Left hindlimb (tissue), 1 donor: ENCODE data around the gene NTN1.

ENCODE experiments used
- DNase-seq: peaks from one replicate; pipeline ENCODE4 v3.0.0-alpha.2; 2018

The NTN1 gene

GRCh38 chr17:9006175-9006767 lies 15.0 kb upstream of the NTN1 start:
- no peak for DNase-seq

GRCh38 chr17:9007052-9007714 lies 14.1 kb upstream of the NTN1 start:
- no peak for DNase-seq

DNA sequence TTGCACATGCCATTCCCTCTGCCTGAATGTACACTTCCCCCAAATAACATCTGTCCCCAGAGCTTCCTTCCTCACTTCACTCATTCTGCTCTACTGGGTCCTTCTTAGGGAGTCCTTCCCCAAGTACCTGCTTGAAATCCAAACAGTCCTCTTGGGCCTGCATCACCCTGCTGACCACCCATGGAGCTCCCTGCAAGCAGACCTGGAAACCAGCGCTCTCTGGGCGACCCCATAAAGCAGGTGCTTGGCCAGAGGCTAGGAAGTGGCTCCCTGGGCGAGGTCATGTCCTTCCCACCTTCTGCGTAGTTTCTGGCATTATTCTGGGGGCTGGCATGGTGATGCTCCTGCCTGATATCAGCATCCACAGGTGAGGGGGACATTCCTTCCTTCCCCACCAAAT lies 12.2 kb upstream of the NTN1 start:
- no peak for DNase-seq

DNA sequence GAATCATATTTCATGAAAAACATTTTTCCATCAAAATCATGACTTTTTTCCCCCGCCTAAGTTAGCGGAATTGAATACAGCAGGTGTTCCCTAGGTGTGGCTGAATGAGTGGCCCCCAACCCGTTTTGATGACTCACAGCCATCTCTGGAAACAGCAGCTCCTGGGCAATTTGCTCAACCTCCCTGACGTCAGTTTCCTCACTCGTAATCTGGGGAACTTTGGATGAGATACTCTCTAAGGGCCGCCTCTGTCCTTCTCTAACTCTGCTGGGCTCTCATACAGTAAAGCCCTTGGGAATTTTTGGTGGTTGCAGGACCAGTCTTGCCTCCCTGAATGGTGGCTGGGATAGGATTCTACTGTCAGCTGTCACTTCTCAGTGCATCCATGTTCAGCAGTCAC lies 11.6 kb upstream of the NTN1 start:
- DNase-seq, result no peak

GRCh38 chr17:9011001-9011400 lies 10.3 kb upstream of the NTN1 start:
- no peak for DNase-seq

DNA sequence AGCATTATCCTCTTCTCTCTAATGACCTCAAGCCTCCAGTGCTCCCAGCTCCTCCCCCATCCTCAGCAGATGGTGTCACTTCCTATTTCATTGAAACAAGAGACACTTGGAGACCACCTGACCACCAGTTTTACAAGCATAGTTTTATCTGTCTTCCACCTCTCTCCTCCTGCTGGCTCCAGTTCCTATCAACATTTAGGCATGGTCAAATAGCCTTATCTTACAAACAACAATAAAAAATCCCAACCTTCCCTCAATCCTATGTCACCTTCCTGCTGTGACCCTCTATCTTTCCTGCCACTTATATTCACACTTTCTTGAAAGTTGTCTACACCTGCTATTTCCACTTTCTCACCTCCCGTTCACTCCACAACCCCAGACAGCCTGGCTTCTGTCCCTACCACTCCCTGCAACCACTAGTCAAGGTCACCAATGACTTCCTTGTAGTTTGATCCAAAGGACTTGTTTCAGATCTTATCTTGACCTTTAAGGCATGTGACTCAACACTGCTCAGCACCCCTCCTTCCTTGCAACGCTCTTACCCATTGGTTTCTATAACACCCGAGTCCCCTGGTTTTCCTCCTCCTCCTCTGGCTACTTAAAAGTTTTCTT lies 4.3 kb upstream of the NTN1 start:
- no peak for DNase-seq

- DNase-seq, result no peak
These were observed 2.6 kb upstream of the NTN1 start for GRCh38 chr17:9018726-9019125.

DNA sequence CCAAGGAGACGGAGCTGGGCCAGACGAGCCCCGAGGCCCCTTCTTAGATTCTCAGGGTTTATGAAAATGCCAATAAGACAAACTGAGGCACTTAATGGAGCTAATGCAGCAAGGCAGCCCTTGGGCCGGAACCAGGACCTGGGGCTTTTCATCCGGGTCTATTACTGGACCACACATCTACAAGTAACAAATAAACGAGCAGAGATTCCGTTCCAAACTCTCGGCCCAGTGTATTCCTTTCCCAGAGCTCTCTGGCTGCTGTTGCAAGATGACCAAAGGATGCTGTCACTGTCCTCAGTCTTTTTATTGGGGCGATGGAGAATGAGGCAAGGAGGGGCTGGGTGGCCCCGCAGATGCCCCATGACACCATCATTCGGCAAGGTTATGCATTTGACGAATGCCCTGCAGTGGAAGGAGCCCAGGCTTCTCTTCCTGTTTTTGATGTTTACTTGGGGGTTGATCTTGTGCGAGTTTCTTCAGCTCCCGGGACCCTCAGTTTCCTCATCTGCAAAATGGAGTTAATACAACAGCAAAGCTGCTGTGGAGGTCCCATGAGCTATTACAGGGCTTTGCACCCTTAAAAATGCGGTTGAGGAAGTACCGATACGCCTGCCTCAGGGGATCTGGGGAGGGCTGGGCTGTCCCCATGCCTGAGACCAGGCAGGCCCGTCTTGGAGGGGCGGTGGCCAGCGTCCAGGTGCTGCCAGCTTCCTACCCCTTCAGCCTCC lies 1.1 kb upstream of the NTN1 start:
- no peak for DNase-seq

DNA sequence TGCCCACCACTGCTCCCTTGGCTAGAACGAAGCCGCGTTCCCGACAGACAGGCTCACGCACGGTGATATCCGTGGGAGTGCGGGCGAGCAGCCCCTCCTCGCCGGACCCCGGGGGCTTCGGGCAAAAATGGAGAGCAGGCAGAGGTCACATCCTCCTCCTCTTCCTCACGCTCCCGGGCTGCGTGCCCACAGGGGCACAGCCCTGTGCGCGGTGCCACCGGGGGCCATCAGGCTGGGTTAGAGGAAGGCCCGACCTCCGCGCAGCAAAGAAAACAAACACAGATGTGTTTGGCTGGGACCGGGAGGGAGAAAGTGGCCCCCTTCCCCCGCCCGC lies 519 bp upstream of the NTN1 start:
- DNase-seq, result no peak

GRCh38 chr17:9021992-9022572 lies 772 bp downstream of the NTN1 start:
- peak; percentile 64 for DNase-seq

GRCh38 chr17:9022573-9023391 lies 1.5 kb downstream of the NTN1 start:
- peak; percentile 58 for DNase-seq

DNA sequence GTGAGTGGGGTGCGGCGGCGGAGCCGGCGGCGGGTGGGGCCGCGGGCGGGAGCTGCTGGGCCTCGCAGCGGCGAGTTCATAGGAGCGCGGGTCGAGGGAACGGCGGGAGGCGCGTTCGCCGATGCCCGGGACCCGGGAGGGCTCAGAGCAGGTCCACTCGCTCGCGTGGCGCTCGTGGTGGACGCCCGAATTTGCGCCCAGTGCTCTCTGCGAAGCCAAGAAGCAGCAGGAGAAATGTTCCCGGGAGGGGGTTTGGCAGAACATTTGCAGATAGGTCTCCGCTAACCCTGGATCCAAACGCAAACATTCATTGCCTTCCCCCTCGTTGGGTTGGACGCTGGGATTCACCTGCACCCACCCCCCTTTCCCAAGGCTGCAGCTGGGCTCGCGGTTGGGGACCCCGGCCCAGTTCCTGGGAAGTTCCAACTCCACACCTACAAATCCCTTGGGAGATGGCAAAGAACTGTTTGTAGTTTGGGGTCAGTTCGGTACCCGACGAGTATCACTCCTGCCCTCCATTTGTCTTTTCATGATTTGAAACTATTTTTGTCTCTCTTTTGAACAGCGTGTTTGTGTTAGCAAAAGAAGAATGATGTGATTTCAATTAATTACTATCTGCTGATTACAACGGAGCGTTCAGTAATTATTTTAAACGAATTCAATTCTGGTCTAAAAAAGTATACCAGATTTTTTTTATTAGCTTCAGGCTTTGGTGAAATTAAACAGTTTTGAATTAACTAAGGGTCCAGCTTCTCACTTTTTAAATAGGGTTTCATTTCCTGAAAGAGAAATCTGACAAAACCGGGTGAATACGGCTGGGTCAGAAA lies 2.3 kb downstream of the NTN1 start:
- no peak for DNase-seq

- DNase-seq, result no peak
These were observed 3.2 kb downstream of the NTN1 start for GRCh38 chr17:9024497-9024896.

DNA sequence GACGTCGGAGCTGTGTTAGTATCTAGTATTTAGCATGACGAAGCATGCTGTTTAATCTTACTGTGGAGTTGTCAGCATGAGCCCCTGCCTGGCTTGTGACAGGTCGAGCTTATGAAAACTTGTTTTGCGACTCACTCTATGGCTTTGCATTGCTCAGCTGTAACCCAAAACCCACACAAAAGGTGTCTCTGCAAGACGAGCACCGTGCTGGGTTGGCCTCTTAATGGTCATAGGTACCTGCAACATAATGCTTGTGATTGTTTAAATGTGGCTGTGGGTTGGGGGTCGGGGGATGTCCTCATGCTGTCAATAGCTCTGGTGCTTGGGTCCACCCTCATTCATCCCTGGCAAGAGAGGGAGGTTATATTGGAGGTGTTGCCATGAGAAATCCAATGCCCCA lies 5.4 kb downstream of the NTN1 start:
- DNase-seq, result no peak

- DNase-seq, result no peak
These were observed 7.1 kb downstream of the NTN1 start for GRCh38 chr17:9028202-9028987.

DNA sequence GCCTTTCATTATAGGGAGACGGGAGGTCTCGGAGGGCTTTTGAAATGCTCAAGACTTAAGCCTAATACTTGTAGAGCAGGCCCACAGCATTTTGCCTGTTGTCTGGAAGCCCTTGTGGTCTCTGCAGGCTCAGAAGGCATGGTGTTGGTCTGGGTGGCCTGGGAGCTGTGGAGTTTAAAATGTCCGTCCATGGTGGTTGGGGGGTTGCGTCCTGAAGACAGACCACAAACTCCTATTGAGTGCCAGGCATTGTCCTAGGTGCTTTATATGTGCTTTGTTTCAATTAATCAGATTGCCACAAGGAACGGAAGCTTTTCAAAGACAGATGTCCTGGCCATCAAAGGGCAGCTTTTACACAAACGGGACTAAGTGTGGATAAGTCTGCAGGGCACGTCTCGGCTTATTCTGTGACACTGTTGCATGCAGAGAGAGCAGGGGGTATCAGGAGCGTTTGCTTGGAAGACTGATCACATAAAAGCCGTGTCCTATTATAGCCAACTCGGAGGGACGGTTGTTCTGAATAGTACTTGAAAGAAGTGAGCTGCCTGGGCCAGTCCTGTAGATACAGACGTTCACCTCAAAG lies 7.8 kb downstream of the NTN1 start:
- DNase-seq, result no peak

DNA sequence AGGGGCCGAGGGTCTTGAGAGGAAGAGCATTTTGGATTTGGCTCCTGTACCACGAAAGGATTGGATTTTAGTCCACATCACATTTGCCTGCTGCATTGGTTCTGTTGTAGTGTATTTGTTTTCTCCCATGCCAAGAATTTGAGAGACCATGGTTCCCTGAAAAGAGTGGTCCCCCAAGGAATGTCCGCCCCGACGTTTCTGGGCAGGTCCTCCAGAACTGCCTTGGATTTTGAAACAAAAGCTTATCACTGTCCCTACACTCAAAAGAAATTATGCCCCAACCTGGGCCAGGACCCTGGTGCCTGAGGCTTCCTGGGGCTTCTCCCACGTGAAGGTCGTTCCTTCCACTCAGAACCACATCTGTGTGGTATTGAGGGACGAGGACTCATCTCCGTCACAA lies 10.8 kb downstream of the NTN1 start:
- DNase-seq, result no peak

DNA sequence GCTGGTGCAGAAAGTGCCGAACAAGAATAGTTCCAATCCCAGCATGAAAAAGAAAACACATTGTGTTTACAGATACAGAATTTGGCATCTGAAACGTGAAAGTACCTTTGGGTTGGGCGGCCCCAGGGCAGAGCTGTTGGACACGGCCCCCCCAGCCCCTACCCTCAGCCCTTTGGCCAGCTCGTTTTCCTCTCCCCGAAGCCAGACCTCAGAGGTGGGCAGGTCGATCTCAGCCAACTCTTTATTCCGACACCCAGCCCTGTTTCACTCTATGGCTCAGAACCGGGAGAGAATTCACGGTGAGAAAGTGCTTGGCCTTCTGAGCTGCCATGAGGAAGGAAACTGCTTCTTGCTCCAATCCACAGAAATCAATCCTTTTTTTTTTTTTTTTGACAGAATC lies 11.3 kb downstream of the NTN1 start:
- DNase-seq, result no peak

DNA sequence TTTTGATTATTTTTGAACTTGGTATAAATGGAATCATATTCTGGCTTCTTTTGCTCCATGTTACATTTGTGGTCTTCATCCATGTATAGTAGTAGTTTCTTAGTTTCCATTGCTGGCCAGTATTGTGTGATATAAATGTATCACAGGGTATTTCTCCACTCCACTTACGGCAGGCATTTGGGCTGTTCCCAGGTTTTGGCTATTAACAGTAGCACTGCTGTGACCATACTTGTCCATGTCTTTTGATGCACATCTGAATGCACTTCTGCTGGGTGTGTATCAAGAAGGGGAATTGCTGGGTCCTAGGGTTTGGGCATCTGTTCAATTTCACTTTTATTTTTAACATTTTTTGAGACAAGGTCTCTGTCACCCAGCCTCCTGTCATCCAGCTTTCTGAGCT lies 13.9 kb downstream of the NTN1 start:
- DNase-seq, result no peak

DNA sequence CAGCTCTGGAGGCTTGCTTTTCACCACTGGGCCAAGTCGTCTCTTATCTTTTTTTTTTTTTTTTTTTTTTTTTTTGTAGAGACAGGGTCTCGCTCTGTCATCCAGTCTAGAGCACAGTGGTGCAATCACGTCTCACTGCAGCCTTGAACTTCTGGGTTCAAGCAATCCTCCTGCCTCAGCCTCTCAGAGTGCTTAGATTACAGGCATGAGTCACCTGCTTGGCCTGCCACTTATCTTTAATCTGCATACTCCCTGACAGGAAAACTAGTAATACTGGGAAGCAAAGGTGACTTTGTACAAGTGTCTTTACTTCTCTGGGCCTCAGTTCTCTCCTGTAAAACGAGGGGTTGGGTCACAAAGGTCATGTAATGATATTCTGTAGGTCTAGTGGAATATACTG lies 15.0 kb downstream of the NTN1 start:
- no peak for DNase-seq

DNA sequence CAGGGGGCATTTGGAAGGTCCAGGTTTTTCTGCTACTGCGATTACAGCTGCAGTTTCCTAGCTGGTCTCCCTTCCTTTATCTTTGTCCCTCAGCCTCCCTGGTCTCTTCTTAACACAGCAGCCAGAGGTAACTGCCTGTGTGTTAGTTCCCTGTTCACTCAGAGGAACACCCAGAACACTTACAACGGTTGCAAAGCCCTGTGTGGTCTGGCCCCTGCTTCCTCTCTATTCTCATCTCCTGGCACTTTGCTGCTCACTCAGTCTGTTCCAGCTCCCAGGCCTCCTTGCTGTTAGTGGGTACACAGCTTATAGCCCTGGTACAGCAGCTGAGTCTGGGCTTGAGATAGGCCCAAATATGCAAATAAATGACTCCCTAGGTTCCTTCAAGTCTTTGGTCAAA lies 16.4 kb downstream of the NTN1 start:
- DNase-seq, result no peak
